Mucosa of descending colon (tissue), 3 donors: ENCODE data around the gene PDE11A. TPM values are rescaled to one million over a fixed set of nuclear protein-coding genes. Genes with fewer than 3 reads are reported as not detected.

Experiments
- ATAC-seq: fragments of 200-7000 bp; cut with Tn5 transposase; one replicate; pipeline ENCODE4 v1.9.1; 2020; ENCODE audit warnings: mild to moderate bottlenecking, moderate library complexity
- DNase-seq, 3 donors: peaks; one replicate each; pipeline ENCODE4 v3.0.0-alpha.2; 2020
- H3K36me3 ChIP-seq: fragments of 200-600 bp; one replicate; pipeline ENCODE4 v1.8.0; 2021; ENCODE audit warnings: low read depth, mild to moderate bottlenecking
- H3K4me1 ChIP-seq: fragments of 200-600 bp; one replicate; pipeline ENCODE4 v1.8.0; 2021; ENCODE audit warnings: low read depth, mild to moderate bottlenecking
- H3K4me3 ChIP-seq: fragments of 200-600 bp; one replicate; pipeline ENCODE4 v1.8.0; 2021; ENCODE audit warnings: mild to moderate bottlenecking
- H3K9me3 ChIP-seq: fragments of 200-600 bp; one replicate; pipeline ENCODE4 v1.8.0; 2021; ENCODE audit warnings: mild to moderate bottlenecking
- intact Hi-C, 2 donors: fragments of 100-400 bp; cut with DNase I in 1 of 2; cut with micrococcal nuclease in 1 of 2; formaldehyde crosslinking; loops; one replicate each; pipeline versions ENCODE4 v1.11.0 to v1.11.1; 2022; cut with DNase I, micrococcal nuclease
- total RNA-seq, 3 donors: library from RNA; stranded (reverse); fragmentation: NEBNext Ultra II Directional in 2 of 3; extraction: Animal tissue kit (Norgen Biotek cat#: 25700) in 2 of 3; gene quantifications; one replicate each; pipeline versions ENCODE4 v1.2.1 to v1.2.4, GENCODE V29; 2021 to 2023
- TF ChIP-seq, protein P1 (sequence below): fragments of 200-600 bp; IDR thresholded peaks from one replicate; pipeline ENCODE4 v1.8.0; 2022; ENCODE audit warnings: antibody characterized with exemption, mild to moderate bottlenecking
- donor health status: DM: no; HTN: no; CAD: no; lungs with moderate emphysema.
- donor health status: DM: no; HTN: no; CAD: no.
- donor health status: DM: no; HTN: yes; CAD: no.

PDE11A gene
- total RNA-seq, 3 donors from 2014 or later = 1.0 to 3.2 (median 2.7) TPM

DNA sequence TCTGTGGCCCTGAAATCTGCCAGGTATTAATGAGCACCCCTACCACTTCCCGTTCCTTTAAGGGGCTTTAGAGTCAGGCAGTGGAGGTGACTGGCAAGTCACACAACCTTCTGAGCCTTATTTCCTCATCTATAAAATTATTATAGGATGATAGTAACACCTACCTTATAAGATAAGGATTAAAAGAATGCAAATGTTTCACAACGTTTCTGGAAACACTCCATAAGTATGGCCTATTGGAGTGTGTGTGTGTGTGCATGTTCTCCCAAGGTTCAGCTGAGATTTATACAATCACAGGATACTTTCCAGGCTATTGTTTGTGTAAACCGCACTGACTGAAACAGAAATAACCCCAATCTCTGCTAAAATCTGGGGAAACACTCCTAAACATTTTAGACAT, 176.0 kb downstream of the PDE11A start:
- Histone ChIP-seq H3K36me3 (no peaks in the 10 kb centered on the region), H3K4me1 (no peaks in the 10 kb centered on the region), H3K9me3 (no peaks in the 10 kb centered on the region), H3K4me3 (no peak overlapping the region)
- ATAC-seq (peak; percentile 67), DNase-seq (no peak)
- TF ChIP-seq, protein P1, sequence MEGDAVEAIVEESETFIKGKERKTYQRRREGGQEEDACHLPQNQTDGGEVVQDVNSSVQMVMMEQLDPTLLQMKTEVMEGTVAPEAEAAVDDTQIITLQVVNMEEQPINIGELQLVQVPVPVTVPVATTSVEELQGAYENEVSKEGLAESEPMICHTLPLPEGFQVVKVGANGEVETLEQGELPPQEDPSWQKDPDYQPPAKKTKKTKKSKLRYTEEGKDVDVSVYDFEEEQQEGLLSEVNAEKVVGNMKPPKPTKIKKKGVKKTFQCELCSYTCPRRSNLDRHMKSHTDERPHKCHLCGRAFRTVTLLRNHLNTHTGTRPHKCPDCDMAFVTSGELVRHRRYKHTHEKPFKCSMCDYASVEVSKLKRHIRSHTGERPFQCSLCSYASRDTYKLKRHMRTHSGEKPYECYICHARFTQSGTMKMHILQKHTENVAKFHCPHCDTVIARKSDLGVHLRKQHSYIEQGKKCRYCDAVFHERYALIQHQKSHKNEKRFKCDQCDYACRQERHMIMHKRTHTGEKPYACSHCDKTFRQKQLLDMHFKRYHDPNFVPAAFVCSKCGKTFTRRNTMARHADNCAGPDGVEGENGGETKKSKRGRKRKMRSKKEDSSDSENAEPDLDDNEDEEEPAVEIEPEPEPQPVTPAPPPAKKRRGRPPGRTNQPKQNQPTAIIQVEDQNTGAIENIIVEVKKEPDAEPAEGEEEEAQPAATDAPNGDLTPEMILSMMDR = no peak
- intact Hi-C loops = no loop called here

DNA sequence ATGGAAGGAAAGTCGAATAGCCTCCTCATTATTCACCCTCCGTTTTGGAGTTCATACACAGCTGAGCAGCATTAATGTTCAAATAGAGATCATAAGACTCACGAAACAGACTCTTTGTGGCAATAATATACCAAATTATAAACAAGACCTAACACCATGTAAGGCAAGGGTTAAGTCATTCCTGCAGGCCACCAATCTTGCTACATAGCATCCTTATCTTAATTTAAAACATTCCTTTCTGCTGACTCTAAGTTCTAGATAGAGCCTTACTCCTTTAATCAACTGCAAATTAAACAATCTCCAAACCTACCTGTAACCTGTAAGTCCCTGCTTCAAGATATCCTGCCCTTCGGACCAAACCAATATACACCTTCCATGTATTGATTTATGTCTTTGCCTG, 178.0 kb downstream of the PDE11A start:
- no peaks in the 10 kb centered on the region for H3K4me1 ChIP-seq
- intact Hi-C loops = no loop called here
- no peak for ATAC-seq
- no peak overlapping the region for H3K4me3 ChIP-seq
- TF ChIP-seq, protein P1 = no peak
- no peak for DNase-seq
- no peaks in the 10 kb centered on the region for H3K36me3 ChIP-seq
- H3K9me3 ChIP-seq = no peaks in the 10 kb centered on the region

DNA sequence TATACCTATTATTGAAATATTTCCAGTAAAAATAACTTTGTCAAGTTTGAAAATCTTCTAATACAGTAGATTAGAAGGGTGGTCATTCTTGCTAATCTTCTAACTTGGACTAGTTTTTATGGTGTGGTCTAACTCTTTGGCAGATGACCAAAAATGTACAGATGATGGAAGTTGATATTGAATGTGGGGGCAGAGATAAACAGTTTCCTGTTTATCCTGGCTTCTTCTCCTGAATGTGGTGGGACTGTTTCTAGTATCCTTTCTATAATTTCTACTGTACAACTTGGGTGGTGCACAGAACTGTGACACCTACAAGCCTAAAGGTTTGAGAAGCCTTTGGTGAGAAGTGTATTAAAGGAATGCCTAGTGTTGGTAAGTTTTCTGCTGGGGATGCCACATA, 178.7 kb downstream of the PDE11A start:
- no peak for DNase-seq
- no peaks in the 10 kb centered on the region for H3K4me1 ChIP-seq
- no peaks in the 10 kb centered on the region for H3K9me3 ChIP-seq
- intact Hi-C loops = no loop called here
- no peak for ATAC-seq
- TF ChIP-seq, protein P1 = no peak
- no peaks in the 10 kb centered on the region for H3K36me3 ChIP-seq
- no peak overlapping the region for H3K4me3 ChIP-seq

DNA sequence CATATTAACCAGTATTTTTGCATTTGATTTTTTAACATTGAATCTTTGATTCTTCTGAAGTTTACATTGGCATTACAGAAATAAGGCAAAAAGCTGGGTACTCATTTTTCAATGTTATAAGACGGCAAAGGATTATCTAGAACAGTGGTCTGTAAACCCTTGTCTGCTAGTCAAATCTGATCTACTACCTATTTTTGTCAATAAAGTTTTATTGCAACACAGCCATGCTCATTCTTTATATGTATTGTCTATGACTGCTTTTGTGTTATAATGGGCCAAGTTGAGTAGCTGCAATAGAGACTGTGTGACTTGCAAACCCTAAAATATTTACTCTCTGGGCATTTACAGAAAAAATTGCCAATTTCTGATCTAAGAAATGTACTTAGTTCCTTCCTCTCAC, 181.0 kb downstream of the PDE11A start:
- TF ChIP-seq, protein P1 = no peak
- Histone ChIP-seq H3K36me3 (no peaks in the 10 kb centered on the region), H3K9me3 (no peaks in the 10 kb centered on the region), H3K4me3 (no peak overlapping the region), H3K4me1 (no peaks in the 10 kb centered on the region)
- DNase-seq = no peak
- no peak for ATAC-seq
- intact Hi-C loops = no loop called here

DNA sequence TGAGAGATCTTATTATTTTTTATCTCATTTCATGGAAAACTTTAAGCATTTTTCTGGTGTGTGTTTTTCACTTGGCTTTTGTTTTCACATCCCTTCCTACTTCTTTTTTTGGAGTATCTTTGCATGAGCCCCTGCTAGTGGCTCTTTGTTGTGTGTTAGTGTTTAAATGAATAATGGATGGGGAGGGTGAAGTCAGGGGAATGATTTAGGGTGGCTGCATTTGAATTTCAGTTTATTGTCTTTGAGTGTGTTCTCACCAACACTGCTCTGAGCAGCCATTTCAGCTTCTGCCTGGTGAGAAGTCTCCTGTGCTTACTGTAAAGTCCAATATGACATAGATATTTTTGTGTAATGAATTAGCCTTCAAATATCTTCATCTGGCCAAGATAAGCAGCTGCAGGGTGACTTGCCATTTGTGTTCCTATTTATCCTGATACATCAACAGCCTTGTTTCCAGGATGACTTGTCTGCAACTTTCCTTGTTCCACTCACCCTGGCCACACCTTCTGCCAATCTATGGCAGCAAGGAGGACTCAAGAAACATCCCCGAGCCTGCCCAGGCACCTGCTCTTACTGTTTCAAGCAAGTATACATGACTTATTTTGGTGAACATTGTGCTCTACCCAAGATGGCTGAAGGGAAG, 182.6 kb downstream of the PDE11A start:
- ATAC-seq (no peak), DNase-seq (no peak)
- no peaks in the 10 kb centered on the region for H3K9me3 ChIP-seq
- intact Hi-C loops = no loop called here
- no peaks in the 10 kb centered on the region for H3K4me1 ChIP-seq
- TF ChIP-seq, protein P1 = no peak
- no peak overlapping the region for H3K4me3 ChIP-seq
- H3K36me3 ChIP-seq = no peaks in the 10 kb centered on the region

DNA sequence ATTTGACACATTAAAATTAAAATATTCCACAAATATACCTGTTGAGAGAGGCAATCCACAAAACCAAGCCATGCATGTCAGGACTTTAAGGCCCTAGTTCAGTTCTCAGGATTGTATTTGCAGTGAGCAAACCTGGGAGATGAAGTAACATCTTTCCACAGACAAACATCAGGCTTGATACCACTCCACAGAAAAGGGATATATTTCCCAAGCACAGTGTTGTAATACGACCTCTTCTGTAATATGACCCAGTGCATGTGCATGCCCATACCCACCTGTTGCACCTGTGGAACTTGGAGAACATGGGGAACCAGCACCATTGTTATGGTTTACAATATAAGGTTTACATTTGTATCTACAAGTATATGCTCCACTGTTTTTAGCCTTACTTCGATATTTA, 184.0 kb downstream of the PDE11A start:
- ATAC-seq (no peak), DNase-seq (no peak)
- H3K4me1 ChIP-seq = no peaks in the 10 kb centered on the region
- H3K9me3 ChIP-seq = no peaks in the 10 kb centered on the region
- no peaks in the 10 kb centered on the region for H3K36me3 ChIP-seq
- intact Hi-C loops = no loop called here
- no peak overlapping the region for H3K4me3 ChIP-seq
- TF ChIP-seq, protein P1 = no peak
